Stimulated activated CD4-positive, alpha-beta T cell treated with anti-CD3 and anti-CD28 coated beads, Interleukin-4, amount 100 ng/mL, for 1 hour (primary cell): ENCODE results near the gene ECE1.
A peak's percentile ranks its signal among the peaks of the same experiment; 100 is the strongest.
"Not testable (repeated sequence)": the region's sequence is repeated elsewhere in the genome, so short reads cannot be mapped to it uniquely, and the experiment has no call there.

Experiments used
- DNase-seq: peaks from one replicate; pipeline ENCODE4 v3.0.0-alpha.2; 2020

ECE1 gene

GRCh38 chr1:21216835-21217811 is 73.1 kb downstream of the ECE1 start:
- DNase-seq: peak; percentile 70

GRCh38 chr1:21212126-21212525 is 78.1 kb downstream of the ECE1 start:
- DNase-seq: no peak

- DNase-seq: not testable (repeated sequence)
Measured at GRCh38 chr1:21208137-21208700, 82.0 kb downstream of the ECE1 start.

GRCh38 chr1:21206117-21206516 is 84.1 kb downstream of the ECE1 start:
- DNase-seq: no peak

- no peak for DNase-seq
Measured at GRCh38 chr1:21205416-21205815, 84.8 kb downstream of the ECE1 start.

- no peak for DNase-seq
Measured at GRCh38 chr1:21201650-21202049, 88.6 kb downstream of the ECE1 start.

GRCh38 chr1:21201238-21201637 is 89.0 kb downstream of the ECE1 start:
- DNase-seq: not testable (repeated sequence)

GRCh38 chr1:21200767-21201166 is 89.5 kb downstream of the ECE1 start:
- no peak for DNase-seq

GRCh38 chr1:21198929-21199328 is 91.3 kb downstream of the ECE1 start:
- DNase-seq: no peak

GRCh38 chr1:21192871-21193270 is 97.4 kb downstream of the ECE1 start:
- no peak for DNase-seq

GRCh38 chr1:21192284-21192683 is 98.0 kb downstream of the ECE1 start:
- no peak for DNase-seq

GRCh38 chr1:21190771-21191170 is 99.5 kb downstream of the ECE1 start:
- not testable (repeated sequence) for DNase-seq

- DNase-seq: no peak
Measured at GRCh38 chr1:21189906-21190500, 100.3 kb downstream of the ECE1 start.

GRCh38 chr1:21189421-21189820 is 100.8 kb downstream of the ECE1 start:
- no peak for DNase-seq

GRCh38 chr1:21188235-21188634 is 102.0 kb downstream of the ECE1 start:
- no peak for DNase-seq

- no peak for DNase-seq
Measured at GRCh38 chr1:21185221-21185731, 105.0 kb downstream of the ECE1 start.

GRCh38 chr1:21184276-21184675 is 106.0 kb downstream of the ECE1 start:
- DNase-seq: no peak

- no peak for DNase-seq
Measured at GRCh38 chr1:21182181-21182731, 108.0 kb downstream of the ECE1 start.

GRCh38 chr1:21178271-21178670 is 112.0 kb downstream of the ECE1 start:
- not testable (repeated sequence) for DNase-seq

- peak; percentile 100 for DNase-seq
Measured at GRCh38 chr1:21176586-21177555, 113.4 kb downstream of the ECE1 start, which contains the start of gene EIF4G3. EIF4G3 (minus strand) TSS chr1:21176897; CDS start chr1:21002742, 174,155 bp downstream.

- peak; percentile 52 for DNase-seq
Measured at GRCh38 chr1:21175670-21176581, 114.3 kb downstream of the ECE1 start.
